H1 (cell line): ENCODE measurements around the gene CNDP1. TPM values are rescaled to one million over a fixed set of nuclear protein-coding genes. Genes with fewer than 3 reads are reported as not detected.
"Not testable (repeated sequence)": the region's sequence is repeated elsewhere in the genome, so short reads cannot be mapped to it uniquely, and the experiment has no call there.

Experiments
- CTCF ChIA-PET: fragments of 300-600 bp; sonication (Branson Sonifier 250); formaldehyde crosslinking; loops from one replicate; lab custom pipeline; 2021; ENCODE audit not compliant: partially characterized antibody; lab: Charles Lee
- POLR2A ChIA-PET: fragments of 300-600 bp; sonication (Branson Sonifier 250); formaldehyde crosslinking; loops from one replicate; lab custom pipeline; 2021; ENCODE audit warnings: inconsistent platforms; ENCODE audit not compliant: partially characterized antibody; lab: Charles Lee
- DNase-seq, 2 experiments: peaks; one replicate each; pipeline versions ENCODE4 v3.0.0 to v3.0.0-alpha.2; 2010 to 2022; ENCODE audit warnings: low spot score in 2 of 2, low read depth in 1 of 2, mixed read lengths in 1 of 2
- FAIRE-seq: peaks from 2 replicates; lab custom pipeline; 2011; peaks lifted over from hg19 to GRCh38; lab: Jason Lieb, UNC
- H2AFZ ChIP-seq: 2 replicates; pipeline ENCODE4 v1.8.1; 2012; ENCODE audit warnings: low read length, inconsistent platforms
- H2AK5ac ChIP-seq: 2 replicates; pipeline ENCODE4 v1.6.1; 2013; ENCODE audit warnings: low read depth, low read length
- H2BK120ac ChIP-seq: replicated peaks from 2 replicates; pipeline ENCODE3; 2013; ENCODE audit warnings: low read depth, low read length, inconsistent platforms
- H2BK12ac ChIP-seq: 2 replicates; pipeline ENCODE4 v1.6.1; 2013; ENCODE audit warnings: low read depth, low read length
- H2BK15ac ChIP-seq: 2 replicates; pipeline ENCODE4 v1.6.1; 2013; ENCODE audit warnings: low read length
- H2BK20ac ChIP-seq: 2 replicates; pipeline ENCODE4 v1.6.1; 2013; ENCODE audit warnings: low read length
- H2BK5ac ChIP-seq: 2 replicates; pipeline ENCODE4 v1.6.1; 2013; ENCODE audit warnings: low read depth, low read length
- H3K14ac ChIP-seq: 2 replicates; pipeline ENCODE4 v1.6.1; 2013; ENCODE audit warnings: inconsistent platforms; ENCODE audit not compliant: insufficient read length
- H3K18ac ChIP-seq: 2 replicates; pipeline ENCODE4 v1.6.1; 2013; ENCODE audit warnings: low read length; ENCODE audit errors: extremely low read depth
- H3K23ac ChIP-seq: 2 replicates; pipeline ENCODE4 v1.6.1; 2013; ENCODE audit warnings: inconsistent platforms; ENCODE audit not compliant: insufficient read length
- H3K23me2 ChIP-seq: 2 replicates; pipeline ENCODE4 v1.6.1; 2013; ENCODE audit warnings: low read depth, low read length
- H3K27ac ChIP-seq: 2 replicates; pipeline ENCODE4 v1.6.1; 2011; ENCODE audit warnings: low read depth, low read length, inconsistent platforms
- H3K27me3 ChIP-seq, 4 experiments: replicated peaks in 1 of 4; 1 replicate in 1 of 4; 2 replicates in 3 of 4; pipeline versions ENCODE4 v1.6.1 to v1.8.1; 2011 to 2013; ENCODE audit warnings: low read length in 3 of 4, mild to moderate bottlenecking in 3 of 4, inconsistent platforms in 2 of 4, mixed read lengths in 2 of 4, moderate library complexity in 1 of 4; ENCODE audit not compliant: control insufficient read depth in 3 of 4, insufficient read depth in 3 of 4; ENCODE audit errors: extremely low read depth in 1 of 4
- H3K36me3 ChIP-seq, 4 experiments: 2 replicates each; pipeline versions ENCODE4 v1.6.1 to v1.8.1; 2011 to 2013; ENCODE audit warnings: mild to moderate bottlenecking in 4 of 4, low read length in 3 of 4, moderate library complexity in 2 of 4, control low read depth in 1 of 4, inconsistent platforms in 1 of 4; ENCODE audit not compliant: insufficient read depth in 4 of 4, control insufficient read depth in 2 of 4
- H3K4ac ChIP-seq: replicated peaks from 2 replicates; pipeline ENCODE3; 2013; ENCODE audit warnings: low read length, low read depth, mixed read lengths, inconsistent platforms; ENCODE audit not compliant: insufficient read length
- H3K4me1 ChIP-seq, 4 experiments: replicated peaks in 1 of 4; 1 replicate in 1 of 4; 2 replicates in 3 of 4; pipeline versions ENCODE4 v1.6.1 to v1.8.1; 2011 to 2013; ENCODE audit warnings: low read length in 3 of 4, inconsistent platforms in 2 of 4, mixed read lengths in 1 of 4; ENCODE audit not compliant: insufficient read depth in 4 of 4, control insufficient read depth in 3 of 4
- H3K4me2 ChIP-seq, 2 experiments: 2 replicates each; pipeline versions ENCODE4 v1.6.1 to v1.8.1; 2011 to 2013; ENCODE audit warnings: low read depth in 2 of 2, low read length in 2 of 2, control low read depth in 1 of 2, inconsistent platforms in 1 of 2, mild to moderate bottlenecking in 1 of 2; ENCODE audit not compliant: insufficient read depth in 1 of 2
- H3K4me3 ChIP-seq, 4 experiments: fragments of 200-600, 300-600 bp in 1 of 4; sonication (generic), shearing (Covaris generic), sonication (Bioruptor Twin) in 1 of 4; 2 replicates each; pipeline versions ENCODE4 v1.5.1 to v1.8.1; 2011 to 2016; ENCODE audit warnings: low read length in 4 of 4, low read depth in 3 of 4, control low read depth in 2 of 4, inconsistent platforms in 2 of 4, mild to moderate bottlenecking in 2 of 4, mixed read lengths in 1 of 4, moderate library complexity in 1 of 4; ENCODE audit not compliant: insufficient read depth in 2 of 4; ENCODE audit errors: extremely low read depth in 1 of 4
- H3K56ac ChIP-seq: replicated peaks from 2 replicates; pipeline ENCODE3; 2013; ENCODE audit warnings: low read depth, mild to moderate bottlenecking, mixed read lengths, low read length, inconsistent platforms; ENCODE audit not compliant: insufficient read length
- H3K79me1 ChIP-seq: 2 replicates; pipeline ENCODE4 v1.6.1; 2013; ENCODE audit warnings: low read depth, low read length, control low read depth
- H3K79me2 ChIP-seq, 2 experiments: 2 replicates each; pipeline versions ENCODE4 v1.6.1 to v1.8.1; 2012 to 2013; ENCODE audit warnings: low read length in 2 of 2, mild to moderate bottlenecking in 2 of 2, inconsistent platforms in 1 of 2; ENCODE audit not compliant: insufficient read depth in 2 of 2, control insufficient read depth in 1 of 2
- H3K9ac ChIP-seq, 4 experiments: replicated peaks in 1 of 4; 1 replicate in 1 of 4; 2 replicates in 3 of 4; pipeline versions ENCODE4 v1.6.1 to v1.8.1; 2011 to 2013; ENCODE audit warnings: low read depth in 3 of 4, low read length in 3 of 4, control low read depth in 2 of 4, mild to moderate bottlenecking in 2 of 4, moderate library complexity in 2 of 4, inconsistent platforms in 1 of 4; ENCODE audit errors: extremely low read depth in 1 of 4
- H3K9me3 ChIP-seq, 2 experiments: 2 replicates each; pipeline versions ENCODE4 v1.6.1 to v1.8.1; 2012 to 2013; ENCODE audit warnings: mild to moderate bottlenecking in 2 of 2, moderate library complexity in 2 of 2, control low read depth in 1 of 2, inconsistent platforms in 1 of 2, low read depth in 1 of 2, low read length in 1 of 2, mixed read lengths in 1 of 2; ENCODE audit not compliant: insufficient read depth in 2 of 2
- H4K20me1 ChIP-seq, 2 experiments: replicated peaks in 1 of 2; 2 replicates each; pipeline versions ENCODE3 to v1.8.1; 2011 to 2013; ENCODE audit warnings: inconsistent platforms in 2 of 2, low read length in 2 of 2, mild to moderate bottlenecking in 1 of 2; ENCODE audit not compliant: insufficient read depth in 2 of 2, control insufficient read depth in 1 of 2
- H4K5ac ChIP-seq: 2 replicates; pipeline ENCODE4 v1.6.1; 2013; ENCODE audit warnings: low read length, low read depth, mixed read lengths, inconsistent platforms; ENCODE audit not compliant: insufficient read length
- H4K8ac ChIP-seq: 2 replicates; pipeline ENCODE4 v1.8.0; 2013; ENCODE audit warnings: mild to moderate bottlenecking, moderate library complexity, low read length, inconsistent platforms; ENCODE audit not compliant: insufficient read depth; ENCODE audit errors: extremely low read depth
- H4K91ac ChIP-seq: replicated peaks from 2 replicates; pipeline ENCODE3; 2013; ENCODE audit warnings: low read length, mixed read lengths, inconsistent platforms; ENCODE audit not compliant: insufficient read length
- WGBS, 2 experiments: shearing (Covaris generic) in 1 of 2; methylation state at CpG; one replicate each; pipeline versions ENCODE4 v1.1.6 to v1.1.7; 2013 to 2015; ENCODE audit warnings: low lambda C conversion rate in 2 of 2, mixed read lengths in 2 of 2, inconsistent platforms in 1 of 2, low coverage in 1 of 2, missing lambda C conversion rate in 1 of 2; ENCODE audit not compliant: insufficient replicate concordance in 2 of 2, insufficient coverage in 1 of 2, insufficient read length in 1 of 2; ENCODE audit errors: extremely low coverage in 1 of 2, missing lambda C conversion rate in 1 of 2; 5-methylcytosine and 5-hydroxymethylcytosine counted together
- polyA plus RNA-seq, 7 experiments: library from polyadenylated mRNA; depleted of rRNA in 3 of 7; stranded (reverse) in 5 of 7; unstranded in 2 of 7; fragments of >200 nt in 5 of 7; fragments of 200-250 nt in 2 of 7; gene quantifications; 1 replicate in 5 of 7; 2 replicates in 1 of 7; 4 replicates in 1 of 7; pipeline versions ENCODE4 v1.2.1 to v1.2.3, GENCODE V29; 2011 to 2013; ENCODE audit warnings: missing spikeins in 2 of 7, mixed read lengths in 2 of 7
- total RNA-seq: library from RNA; stranded (reverse); fragmentation: NEBNext Ultra II Directional; extraction: Animal tissue kit (Norgen Biotek cat#: 25700); gene quantifications from 2 replicates; pipeline ENCODE4 v1.2.1, GENCODE V29; 2021

Gene CNDP1
- total and polyA plus RNA-seq, 2 of the 8 experiments (the other 6 are each of a cell fraction or from before 2014, with no cell fraction given): 0.09 TPM; not detected in 1

DNA sequence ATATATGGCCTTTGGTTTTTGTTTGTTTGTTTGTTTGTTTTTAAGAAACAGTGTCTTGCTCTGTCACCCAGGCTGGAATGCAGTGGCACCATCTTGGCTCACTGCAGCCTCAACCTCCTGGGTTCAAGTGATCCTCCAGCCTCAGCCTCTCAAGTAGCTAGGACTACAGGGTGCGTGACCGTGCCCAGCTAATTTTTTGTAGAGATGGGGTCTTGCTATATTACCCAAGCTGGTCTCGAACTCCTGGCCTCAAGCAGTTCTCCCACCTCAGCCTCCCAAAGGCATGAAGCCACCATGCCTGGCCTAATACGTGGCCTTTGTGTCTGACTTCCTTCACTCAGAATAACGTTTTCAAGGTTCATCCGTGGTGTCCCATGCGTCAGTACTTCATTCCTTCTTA, 9.4 kb upstream of the CNDP1 start:
- H4K5ac ChIP-seq, H3K4me2 ChIP-seq, H3K79me2 ChIP-seq, H2BK12ac ChIP-seq, H3K27me3 ChIP-seq, H3K79me1 ChIP-seq, H3K23me2 ChIP-seq, H2AFZ ChIP-seq, H4K91ac ChIP-seq, H3K4me3 ChIP-seq, H2BK5ac ChIP-seq, H3K14ac ChIP-seq, H3K9me3 ChIP-seq, H2BK120ac ChIP-seq, H3K23ac ChIP-seq, H2BK20ac ChIP-seq, H2BK15ac ChIP-seq, H4K20me1 ChIP-seq, FAIRE-seq, POLR2A ChIA-PET, H3K27ac ChIP-seq, H3K9ac ChIP-seq, H3K4ac ChIP-seq, H4K8ac ChIP-seq, DNase-seq, H3K4me1 ChIP-seq, H3K56ac ChIP-seq, H3K18ac ChIP-seq, H2AK5ac ChIP-seq: not testable (repeated sequence)
- CTCF ChIA-PET: interaction anchor here (1.2 kb wide), 1 partner anchor 17 kb away, joined by 3 read pairs; no protein-coding TSS in a partner anchor
- 95% methylated on average over 7 of the region's 7 CpGs; no CpG with 5 or more reads in 1 of the 2 experiments for WGBS, 2 experiments
- H3K36me3 ChIP-seq: peaks cover 3 to 27% (median 11%) of the 10 kb centered on the region in 4 experiments; a peak in 7 of 8 replicates
